HG03039 (cell line): ENCODE measurements around the gene SNTG2.

Experiments
- ATAC-seq: cut with Tn5 transposase; IDR thresholded peaks from one replicate; pipeline ENCODE4 v1.9.1; 2021; ENCODE audit warnings: mild to moderate bottlenecking, moderate library complexity; ENCODE audit not compliant: unreplicated experiment

SNTG2 gene

DNA sequence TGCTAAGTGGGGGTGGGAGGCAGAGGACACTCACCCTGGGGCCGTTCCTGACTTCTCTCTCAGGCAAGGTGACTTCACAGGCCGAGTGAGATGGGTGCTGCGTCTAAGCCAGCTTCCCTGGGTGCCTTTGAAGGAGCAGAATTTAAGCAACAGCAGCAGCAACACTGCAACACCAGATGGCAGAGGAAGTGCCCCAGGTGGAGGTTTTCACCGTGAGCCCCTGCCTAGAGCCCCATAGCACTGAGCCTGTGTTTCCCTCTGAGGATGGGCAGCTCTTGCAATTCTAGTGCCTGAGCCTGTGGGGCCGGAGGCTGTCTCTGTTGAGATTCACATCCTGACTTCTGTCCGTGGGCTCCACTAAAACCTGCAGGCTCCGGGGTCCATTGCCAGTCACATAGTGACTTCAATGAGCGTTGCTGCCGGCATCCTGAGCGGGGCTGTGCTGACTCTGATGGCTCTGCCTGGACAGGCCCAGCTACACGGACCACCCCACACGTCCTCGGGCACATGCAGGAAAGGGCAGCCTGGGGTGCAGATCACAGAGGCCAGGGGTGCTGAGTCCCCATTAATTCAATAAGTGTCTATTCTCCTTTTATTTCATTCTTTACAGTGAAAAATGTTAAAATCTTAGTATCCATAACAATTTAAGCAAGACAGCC, 218.8 kb downstream of the SNTG2 start:
- ATAC-seq: no peak

DNA sequence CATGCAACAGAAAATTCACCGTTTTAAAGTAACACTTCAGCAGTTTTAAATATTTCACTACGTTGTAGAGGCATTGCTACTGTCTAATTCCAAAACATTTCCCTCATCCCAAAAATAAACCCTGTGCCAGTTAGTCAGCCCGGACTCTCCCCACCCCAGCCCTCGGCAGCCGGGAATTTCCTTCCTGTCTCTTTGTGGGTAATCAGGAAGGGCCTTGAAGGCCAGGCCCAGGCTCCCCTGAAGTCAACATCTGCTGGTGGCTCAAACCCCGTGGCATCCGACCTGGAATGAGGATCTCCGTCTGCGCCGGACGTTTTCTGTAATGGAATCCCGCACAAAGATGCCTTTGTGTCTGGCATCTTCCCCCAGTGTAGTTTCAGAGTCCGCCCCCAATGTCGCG, 219.6 kb downstream of the SNTG2 start:
- no peak for ATAC-seq

DNA sequence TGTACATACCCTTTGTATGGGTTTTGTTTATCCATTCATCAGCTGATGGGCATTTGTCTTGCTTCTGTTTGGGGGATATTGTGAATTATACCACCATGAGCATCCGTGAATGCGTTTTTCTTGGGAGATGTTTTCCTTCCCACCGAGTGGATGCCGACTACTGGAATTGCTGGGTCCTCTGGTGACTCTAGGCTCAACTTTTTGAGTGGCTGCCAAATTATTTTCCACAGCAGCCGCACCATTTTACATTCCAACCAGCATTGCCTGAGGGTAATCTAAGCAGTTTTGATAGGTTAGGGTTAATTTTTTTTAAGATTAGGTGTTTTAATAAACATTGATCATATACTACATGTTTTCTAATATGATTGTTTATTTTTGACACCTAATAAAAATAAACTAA, 220.1 kb downstream of the SNTG2 start:
- ATAC-seq: no peak

DNA sequence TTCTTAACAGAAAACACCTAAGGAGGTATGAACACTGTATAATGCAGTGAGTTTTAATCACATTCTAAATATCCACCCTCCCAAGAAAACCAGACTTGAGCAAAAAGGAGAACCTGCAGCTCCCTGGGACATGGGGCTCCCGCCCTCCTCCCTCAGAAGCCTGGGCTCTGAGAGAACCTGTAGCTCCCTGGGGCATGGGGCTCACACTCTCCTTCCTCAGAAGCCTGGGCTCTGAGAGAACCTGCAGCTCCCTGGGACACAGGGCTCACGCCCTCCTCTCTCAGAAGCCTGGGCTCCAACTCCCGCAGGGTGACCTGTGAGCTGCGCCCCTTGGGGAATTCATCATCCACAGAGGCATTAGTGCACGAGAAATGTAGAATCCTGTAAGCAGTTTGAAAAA, 222.9 kb downstream of the SNTG2 start:
- no peak for ATAC-seq

DNA sequence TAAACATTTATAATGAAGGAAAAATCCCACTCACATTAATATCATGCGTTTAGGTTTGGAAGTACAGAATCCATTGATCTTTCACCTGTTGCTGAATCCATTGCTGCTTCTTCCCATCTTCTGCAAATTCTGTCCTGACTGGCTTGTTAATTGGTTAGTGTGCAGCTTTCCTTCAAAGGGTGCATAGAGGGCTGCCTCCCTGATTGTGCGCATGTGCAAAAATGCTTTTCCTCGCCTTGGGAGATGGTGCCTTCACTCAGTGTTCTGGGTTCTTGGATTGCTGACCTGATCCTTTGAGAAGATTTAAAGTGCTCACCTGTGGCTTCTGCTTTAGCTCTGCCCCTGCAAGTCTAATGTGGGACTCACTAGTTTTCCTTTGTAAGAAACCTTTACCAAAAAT, 231.2 kb downstream of the SNTG2 start:
- no peak for ATAC-seq

DNA sequence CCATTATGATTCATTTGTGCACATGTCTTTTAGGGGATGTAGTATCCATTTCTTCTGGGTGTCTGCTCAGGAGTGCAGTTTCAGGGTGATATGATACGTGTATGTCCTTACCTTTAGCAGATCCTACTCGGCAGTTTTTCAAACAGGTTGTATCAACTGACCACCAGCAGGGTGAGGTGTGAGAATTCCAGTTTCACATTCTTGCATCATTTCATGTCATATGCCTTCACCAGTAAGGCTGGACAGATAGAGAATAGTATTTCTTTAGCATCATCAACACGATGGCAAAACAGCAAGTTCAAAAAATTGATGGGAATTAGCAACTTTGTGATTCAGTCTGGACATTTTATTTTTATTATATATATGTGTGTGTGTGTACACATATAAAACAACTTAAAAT, 232.7 kb downstream of the SNTG2 start:
- ATAC-seq: no peak

DNA sequence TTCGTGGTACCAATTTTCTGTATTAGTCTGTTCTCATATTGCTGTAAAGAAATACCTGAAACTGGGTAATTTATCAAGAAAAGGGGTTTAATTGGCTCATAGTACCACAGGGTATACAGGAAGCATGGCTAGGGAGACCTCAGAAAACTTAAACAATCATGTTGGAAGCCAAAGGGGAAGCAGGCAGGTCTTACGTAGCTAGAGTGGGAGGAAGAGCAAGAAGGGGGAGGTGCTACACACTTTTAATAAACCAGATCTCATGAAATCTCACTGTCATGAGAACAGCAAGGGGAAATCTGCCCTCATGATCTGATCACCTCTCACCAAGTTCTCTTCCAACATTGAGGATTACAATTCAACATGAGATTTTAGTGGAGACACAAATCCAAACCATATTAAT, 235.8 kb downstream of the SNTG2 start:
- ATAC-seq: no peak

DNA sequence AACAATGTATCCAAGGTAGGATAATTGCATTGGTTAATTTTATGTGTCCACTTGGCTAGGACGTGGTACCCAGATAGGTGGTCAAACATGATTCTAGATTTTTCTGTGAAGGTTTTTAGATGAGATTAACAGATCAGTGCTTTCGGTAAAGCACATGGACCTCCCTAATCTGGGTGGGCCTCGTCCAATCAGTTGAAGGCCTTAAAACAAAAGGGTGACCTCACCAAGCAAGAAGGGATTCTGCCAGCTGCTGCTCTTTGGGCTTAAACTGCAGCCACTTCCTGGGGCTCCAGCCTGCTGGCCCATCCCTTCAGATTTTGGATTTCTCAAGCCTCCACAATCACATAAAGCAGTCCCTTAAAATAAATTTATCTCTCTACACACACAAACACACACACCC, 236.5 kb downstream of the SNTG2 start:
- no peak for ATAC-seq

DNA sequence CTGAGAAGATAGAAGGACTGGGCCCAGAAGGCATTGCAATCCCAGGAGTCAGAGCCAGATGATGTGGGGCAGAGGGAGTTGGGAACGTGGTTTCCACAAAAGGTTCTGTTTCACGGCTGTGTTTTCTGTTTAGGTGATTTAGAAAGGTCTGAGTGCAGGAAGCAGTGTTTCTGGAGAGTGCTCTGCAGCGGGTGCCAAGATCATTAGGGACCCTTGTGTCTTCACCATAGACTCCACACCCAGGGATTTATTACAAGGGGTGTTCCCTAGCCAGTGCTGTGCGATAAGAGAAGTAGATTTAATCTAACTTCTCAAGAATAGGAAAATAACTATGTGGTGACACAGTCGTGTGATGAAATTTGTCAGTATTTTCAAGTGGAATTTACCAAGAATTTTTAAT, 241.5 kb downstream of the SNTG2 start:
- ATAC-seq: no peak

DNA sequence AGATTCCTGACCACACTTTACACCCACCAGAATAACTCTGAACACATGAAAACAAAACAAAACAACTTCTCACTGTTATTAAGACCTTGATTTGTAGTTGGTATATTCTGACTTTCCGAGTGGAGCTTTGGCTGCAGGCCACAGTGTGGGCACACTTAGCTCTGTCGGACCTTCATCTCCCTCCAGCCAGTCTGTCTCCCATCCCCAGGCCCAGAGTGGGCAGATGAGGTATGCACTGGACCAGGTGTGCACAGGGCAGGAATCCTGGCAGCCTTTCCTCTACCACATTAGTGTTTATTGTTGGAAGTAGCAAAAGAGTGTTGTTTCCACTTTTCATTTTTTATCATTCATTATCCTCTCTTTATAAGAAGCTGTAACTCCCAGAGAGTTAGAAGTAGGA, 243.2 kb downstream of the SNTG2 start:
- no peak for ATAC-seq

DNA sequence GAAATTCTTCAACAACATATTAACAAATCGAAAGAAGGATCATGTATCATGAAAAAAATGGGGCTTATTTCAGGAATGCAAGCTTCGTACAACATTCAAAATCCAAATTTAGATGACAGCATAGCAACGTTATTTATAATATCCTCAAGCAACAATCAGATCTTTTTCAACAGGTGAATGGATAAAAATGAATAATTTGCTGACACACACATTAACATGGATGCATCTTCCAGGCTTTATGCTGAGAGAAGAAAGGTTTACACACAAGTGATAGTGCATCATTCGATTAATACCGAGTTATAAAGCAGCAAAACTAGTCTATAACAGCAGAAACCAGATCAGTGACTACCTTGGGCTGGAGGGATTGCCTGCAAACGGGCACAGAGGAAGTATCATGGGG, 253.1 kb downstream of the SNTG2 start:
- no peak for ATAC-seq

DNA sequence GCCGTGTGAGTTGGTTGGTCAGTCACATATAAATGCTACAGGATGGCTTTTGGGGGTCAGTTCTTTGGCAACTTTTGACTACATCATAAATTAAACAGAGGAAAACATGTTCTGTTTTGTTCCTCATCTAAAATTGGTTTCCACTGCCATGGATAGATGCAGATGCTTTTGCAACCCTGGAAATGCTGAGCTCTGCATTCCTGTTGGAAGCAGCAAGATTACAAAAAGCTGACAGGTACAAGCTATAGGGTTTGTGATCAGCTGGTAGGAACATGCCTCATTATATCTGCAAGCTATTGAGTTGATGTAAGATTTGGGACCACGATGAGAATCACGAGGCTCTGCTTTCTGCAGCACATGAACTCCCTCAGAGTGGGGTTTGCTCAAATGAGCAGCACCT, 255.2 kb downstream of the SNTG2 start:
- ATAC-seq: no peak

DNA sequence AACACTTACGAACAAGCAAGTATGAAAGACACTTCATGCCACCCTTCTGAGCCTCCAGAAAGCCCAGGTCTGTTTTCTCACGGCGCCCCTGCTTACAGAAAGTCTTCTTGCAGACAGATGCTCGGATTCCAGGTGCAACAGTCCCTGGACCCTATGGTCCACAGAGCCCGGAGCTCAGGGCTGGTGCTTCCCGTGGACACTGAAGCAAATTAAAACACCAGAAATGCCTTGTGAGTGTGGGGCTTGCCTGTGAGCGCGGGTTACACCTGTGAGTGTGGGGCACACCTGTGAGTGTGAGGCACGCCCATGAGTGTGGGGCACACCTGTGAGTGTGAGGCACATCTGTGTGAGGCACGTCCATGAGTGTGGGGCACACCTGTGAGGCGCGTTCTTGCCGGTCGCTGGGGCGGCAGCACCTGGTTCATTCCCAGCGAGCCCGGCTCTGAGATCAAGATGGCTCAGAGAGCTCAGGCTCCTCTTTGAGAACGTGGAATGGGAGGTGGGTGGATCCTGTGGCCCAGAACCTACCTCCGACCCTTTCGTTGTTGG, 257.4 kb downstream of the SNTG2 start:
- no peak for ATAC-seq

DNA sequence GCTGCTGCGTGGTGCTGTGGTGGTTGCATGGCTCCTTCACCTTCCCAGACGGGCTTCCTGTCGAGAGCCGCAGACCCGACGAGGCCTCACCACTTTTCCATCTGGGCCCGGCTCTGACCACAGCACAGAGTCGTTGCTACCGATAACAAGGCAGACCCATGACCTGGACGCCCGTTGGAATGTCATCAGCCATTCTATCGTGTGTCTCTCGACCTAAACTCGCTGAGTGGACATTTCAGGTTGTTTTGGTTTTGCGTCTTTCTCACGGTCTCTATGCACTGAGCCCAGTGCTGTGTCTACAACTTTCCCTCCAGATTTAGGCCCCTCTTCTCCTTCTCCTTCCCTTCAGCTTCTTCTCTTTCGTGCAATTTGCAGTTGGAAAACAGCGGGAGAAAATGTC, 257.9 kb downstream of the SNTG2 start:
- ATAC-seq: no peak

DNA sequence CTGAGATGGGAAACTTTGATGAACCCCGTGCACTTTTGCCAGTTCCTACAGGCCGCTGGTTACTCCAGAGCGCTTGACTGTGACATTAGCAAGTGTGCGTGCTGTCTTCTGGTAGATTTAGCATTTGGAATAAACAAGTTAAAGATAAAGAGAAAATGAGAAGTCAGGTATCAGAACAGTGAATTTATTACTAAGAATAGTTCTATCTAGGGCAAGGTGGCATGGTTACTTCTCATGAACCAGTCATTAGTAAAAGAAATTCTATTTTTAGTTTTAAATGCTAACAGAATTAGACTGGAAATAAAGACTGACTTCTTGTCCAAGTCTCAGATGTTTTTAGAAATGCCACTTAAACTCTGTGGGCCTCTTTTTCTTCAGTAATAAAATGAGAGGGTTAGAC, 258.6 kb downstream of the SNTG2 start:
- no peak for ATAC-seq

DNA sequence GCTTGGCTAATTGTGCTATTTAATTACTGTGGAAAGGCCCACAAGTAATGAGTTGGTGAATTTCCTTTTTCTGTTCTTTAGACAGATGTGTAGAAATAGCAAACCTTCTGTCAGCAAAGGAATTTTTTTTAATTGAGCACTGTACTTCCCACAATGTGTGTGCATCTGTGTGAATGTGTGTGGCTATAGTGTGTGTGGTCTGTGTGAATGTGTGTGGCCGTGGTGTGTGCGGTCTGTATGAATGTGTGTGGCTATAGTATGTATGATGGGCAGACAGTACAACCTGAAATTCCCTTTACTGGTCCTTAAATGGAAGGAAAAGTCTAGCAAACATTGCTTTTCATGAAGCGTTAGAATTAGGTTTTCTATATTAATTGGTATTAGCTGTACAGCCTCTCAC, 259.1 kb downstream of the SNTG2 start:
- no peak for ATAC-seq

DNA sequence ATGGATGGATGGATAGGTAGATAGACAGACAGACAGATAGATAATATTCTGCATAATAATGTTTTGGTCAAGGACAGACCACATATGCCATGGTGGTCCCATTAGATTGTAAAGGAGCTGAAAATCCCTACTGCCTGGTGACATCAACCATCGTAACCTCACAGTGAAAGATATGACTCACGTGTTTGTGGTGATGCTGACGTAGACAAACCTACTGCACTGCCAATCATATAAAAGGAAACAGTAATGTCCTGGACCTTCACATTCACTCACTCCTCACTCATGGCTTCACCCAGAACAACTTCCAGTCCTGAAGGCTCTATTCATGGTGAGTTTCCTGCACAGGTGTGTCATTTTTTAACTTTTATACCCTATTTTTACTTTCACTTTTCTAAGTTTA, 259.7 kb downstream of the SNTG2 start:
- ATAC-seq: no peak

DNA sequence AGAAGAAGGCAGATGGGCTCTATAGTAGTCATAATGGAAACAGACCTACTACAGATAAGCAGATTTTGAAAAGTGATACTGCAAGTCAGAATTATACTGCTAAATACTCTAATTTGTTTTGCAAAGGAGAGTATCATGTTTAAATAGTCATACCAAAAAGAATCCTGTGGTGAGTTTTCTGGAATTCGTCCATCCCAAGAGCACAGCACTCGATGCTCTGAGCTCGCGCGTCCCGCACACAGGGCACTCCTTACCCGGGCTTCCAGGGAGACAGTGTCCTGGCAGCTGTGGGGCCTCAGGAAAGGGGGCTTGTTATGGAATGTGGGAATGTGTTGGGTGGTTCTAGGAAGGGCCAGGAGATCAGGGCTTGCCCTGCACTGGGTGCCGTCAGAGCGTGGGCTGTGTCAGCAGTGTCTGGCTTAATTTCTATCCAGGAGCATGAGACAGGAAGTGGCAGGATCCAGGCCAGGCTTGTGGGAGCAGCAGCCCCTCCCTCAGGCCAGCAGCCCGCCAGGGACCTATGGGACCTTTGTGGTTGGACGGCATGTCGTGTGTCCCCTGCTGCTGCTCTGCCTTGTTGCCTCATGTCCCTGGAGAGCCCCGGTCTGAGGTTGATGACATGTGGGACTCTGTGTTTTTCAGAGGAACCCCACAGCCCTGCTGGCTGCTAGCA, 269.4 kb downstream of the SNTG2 start:
- no peak for ATAC-seq

DNA sequence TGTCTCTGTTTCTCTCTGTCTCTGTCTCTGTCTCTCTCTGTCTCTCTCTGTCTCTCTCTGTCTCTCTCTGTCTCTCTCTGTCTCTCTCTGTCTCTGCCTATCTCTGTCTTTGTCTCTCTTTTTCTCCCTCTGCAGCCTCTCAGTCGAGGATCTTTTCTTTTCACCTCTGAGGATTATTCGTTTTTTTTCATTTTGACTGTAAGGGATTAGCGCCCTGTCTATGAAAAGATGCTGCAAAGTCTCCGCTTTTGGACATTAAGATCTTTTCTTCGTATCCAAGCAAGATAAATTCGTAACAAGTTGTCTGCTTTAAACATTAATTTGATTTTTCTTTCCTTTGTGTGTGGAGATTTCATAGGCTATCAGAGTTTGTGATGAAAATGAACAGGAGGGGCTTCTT, 271.4 kb downstream of the SNTG2 start:
- no peak for ATAC-seq

DNA sequence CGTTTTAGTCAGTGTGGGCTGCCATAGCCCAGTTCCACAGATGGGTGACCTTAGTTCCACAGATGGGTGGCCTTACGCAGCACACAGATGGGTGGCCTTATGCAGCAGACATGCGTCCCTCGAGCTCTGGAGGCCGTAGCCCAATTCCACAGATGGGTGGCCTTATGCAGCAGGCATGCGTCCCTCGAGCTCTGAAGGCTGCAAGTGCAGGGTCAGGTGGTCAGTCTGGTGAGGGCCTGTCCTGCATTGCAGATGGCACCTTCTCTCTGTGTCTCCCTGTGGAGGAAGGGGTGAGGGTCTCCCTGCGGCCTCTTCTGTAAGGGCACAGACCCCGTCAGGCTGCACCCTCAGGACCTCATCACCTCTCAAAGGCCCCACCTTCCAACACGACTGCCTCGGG, 273.1 kb downstream of the SNTG2 start:
- no peak for ATAC-seq

DNA sequence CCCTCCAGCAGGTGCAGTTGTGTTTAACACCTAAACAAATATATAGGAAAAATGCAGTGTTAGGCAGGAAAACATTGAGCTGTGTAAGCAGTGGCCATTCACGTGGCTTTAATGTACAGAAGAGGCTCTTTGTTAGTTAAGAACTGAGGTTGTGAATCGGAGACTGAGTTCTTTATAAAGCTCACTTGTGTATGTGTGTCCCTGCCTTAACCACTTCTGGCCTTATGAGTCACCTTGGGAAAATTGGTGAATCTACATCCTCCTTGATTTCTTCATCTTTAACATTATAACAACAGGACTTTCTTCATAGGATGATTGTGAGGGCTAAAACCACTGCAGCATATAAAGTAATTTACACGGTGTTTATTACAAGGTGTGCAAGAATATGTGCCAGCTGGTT, 274.3 kb downstream of the SNTG2 start:
- no peak for ATAC-seq

DNA sequence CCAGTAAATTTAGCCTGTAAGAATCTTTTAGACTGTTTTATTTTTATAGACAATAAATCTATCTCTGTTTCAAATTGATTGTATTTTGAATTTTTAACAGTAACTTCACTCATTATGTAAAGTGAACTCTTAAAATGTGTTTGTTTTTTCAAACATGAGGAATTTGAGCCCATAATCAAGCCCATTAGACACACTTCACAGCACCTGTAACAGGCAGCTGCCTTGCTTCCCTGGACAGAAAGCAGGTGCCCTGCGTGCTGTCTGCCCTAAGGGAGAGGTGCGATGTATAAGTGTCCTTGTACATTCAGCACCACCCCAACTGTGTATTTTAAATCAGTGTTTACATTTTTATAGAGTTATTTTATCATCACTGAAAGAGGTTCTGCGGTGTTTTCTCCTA, 276.1 kb downstream of the SNTG2 start:
- ATAC-seq: no peak
